Measurements from ENCODE around the gene MTCH1.
"Not testable (repeated sequence)": the region's sequence is repeated elsewhere in the genome, so short reads cannot be mapped to it uniquely, and the experiment has no call there.

Gene MTCH1

DNA sequence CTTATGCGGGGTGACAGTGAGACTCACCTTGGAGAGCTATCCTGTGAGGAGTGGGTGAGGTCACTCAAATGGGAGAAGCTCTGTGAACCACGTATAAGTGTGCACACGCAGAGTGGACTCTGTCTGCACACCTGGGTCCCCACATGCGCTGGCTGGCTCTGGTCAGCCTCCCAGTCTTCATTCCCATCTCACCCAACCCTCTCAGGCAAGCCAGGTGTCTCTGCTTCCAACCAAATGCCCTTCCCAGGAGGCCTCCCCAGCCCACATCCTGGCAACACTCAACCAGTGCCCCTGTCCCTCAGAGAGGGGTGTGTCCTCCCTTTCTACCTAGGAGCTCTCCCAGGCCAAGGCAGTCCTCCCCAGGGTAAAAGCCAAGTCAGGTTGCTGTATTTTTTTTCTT, 39.5 kb downstream of the MTCH1 start:
- DNase-seq, result no peak

DNA sequence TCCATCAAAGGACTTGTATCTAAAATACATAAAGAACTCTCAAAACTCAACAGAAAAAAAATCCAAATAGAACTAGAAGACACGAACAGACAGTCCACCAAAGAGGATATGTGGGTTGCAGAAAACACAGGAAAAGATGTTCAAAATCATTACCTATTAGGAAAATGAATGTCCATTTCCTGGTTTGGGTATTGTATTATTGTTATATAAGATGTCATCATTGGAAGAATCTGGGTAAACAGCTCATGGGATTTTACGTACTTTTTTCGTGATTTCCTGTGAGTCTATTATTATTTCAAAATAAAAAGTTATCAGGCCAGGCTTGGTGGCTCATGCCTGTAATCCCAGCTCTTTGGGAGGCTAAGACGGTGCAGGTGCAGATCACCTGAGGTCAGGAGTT, 40.7 kb downstream of the MTCH1 start:
- DNase-seq, result no peak

DNA sequence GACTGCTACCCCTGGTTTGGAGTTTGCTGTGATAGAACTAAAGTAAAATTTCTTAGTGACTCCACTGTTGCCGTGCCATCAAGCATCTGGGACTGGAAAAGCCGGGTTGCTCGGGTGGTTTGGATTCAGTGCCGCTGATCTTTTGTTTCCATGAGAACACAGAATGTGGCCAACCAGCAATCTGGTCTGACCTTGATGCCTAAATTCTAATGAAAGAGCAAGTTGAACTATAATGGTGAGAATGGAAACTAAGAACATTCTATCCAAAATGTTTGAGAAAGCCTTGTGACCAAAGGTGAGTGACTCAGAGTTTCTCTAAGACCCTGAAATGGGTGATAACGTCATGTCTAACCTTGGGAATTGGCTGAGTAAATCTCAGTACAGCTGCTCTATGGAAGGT, 41.3 kb downstream of the MTCH1 start:
- DNase-seq, result no peak

DNA sequence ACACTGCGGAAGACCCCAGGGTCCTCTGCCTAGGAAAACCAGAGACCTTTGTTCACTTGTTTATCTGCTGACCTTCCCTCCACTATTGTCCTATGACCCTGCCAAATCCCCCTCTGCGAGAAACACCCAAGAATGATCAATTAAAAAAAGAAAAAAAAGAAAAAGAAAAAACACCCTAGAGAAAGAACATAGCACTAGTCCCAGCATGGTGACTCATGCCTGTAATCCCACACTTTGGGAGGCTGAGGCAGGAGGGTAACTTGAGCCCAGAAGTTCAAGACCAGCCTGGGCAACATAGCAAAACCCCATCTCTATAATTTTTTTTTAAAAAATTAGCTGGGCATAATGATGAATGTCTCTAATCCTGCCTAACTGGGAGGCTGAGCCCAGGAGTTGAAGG, 43.7 kb downstream of the MTCH1 start:
- DNase-seq, result not testable (repeated sequence)

DNA sequence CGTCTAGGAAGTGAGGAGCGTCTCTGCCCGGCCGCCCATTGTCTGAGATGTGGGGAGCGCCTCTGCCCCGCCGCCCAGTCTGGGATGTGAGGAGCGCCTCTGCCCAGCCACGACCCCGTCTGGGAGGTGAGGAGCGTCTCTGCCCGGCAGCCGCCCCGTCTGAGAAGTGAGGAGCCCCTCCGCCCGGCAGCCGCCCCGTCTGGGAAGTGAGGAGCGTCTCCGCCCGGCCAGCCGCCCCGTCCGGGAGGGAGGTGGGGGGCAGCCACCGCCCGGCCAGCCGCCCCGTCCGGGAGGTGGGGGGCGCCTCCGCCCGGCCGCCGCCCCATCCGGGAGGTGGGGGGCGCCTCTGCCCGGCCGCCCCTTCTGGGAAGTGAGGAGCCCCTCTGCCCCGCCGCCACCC, 44.4 kb downstream of the MTCH1 start:
- not testable (repeated sequence) for DNase-seq

DNA sequence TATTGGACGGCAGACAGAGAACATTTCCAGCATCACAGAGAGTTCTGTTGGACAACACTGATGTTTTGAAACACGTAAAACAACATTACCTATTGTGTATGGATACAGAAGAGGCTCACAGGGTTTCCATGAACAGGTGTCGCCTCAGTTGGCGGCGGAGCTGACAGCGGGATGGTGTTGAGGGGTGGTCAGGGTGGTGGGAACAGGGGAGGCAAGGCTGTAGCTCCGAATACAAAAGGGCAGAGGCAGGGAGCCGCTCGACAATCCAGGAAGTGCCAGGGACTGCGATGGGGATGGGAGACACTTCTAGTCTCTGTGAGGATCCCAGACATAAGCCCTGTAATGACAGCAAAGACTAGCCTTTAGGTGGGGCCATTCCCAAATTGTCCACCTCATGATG, 46.0 kb downstream of the MTCH1 start:
- DNase-seq, result no peak

DNA sequence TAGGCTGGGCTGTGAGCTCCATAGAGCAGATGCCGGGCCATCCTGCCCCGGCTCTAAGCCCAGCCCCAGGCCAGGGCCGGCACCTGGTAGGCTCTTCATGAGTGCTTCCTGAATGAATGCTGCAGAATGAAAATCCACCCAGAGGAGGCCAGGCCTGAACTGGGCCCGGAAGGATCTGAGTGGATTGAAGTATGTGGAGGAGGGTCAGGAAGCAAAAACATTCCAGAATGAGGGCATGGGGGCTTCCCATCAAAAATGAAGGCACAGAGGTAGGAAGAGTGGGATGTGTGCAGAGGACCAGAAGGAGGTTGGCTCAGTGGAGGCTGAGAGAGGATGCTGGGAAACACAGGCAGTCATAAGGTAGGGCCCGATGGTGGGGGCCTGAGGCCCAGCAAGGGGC, 47.0 kb downstream of the MTCH1 start:
- DNase-seq, result not testable (repeated sequence)

DNA sequence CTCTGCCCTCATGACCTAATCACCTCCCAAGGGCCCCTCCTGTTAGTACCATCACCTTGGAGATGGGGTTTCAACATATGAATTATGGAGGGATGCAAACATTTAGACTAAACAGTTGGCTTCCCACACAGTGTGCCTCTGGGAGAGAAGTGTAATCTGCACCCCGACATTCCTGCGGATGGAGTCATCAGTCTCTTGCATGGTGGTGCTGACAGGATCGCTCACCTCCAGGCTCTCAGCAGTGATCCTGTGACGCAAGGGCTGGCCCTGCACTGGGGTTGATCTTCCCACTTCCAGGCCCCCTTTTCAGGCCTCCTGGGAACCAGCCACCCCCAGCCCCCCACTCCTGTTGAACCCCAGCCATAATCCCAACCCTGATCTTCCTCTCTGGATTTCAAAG, 47.5 kb downstream of the MTCH1 start:
- DNase-seq, result no peak

DNA sequence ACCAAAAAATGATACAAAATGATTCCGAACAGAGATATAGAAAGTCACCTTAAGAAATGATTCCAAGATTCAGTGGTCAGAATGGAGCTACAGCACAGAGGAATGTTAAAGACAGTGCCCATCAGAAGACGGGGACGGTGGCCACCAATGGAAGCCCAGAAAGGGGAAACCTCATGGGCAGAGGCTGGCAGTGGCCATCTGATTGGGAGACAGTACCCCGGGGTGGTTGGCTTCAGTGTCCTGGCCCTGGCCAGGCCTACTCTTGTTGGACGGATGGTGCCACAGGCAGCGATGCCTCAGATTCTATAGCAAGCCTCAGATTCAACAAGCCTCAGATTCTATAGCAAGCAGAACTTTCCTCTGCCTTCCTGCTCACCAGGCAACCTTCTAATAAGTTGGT, 48.1 kb downstream of the MTCH1 start:
- no peak for DNase-seq

DNA sequence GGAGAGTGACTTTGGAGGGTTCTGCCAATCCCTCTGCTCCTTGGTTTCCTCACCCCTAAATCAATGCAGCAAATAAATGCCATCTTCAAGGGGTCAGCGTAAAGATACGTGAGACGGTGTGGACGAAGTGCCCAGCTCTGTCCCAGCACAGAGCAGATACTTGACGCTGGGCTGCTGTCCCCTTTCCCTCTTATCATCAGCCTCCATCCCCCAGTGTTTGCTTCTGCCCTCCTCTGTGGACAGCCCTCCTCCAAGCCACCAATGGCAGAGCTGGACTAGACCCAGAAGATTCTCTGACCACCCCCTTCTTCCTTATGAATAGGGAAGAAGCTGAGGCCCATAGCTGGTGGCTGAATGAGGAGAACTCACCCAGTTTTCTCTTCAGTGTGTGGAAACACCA, 49.2 kb downstream of the MTCH1 start:
- DNase-seq, result no peak

DNA sequence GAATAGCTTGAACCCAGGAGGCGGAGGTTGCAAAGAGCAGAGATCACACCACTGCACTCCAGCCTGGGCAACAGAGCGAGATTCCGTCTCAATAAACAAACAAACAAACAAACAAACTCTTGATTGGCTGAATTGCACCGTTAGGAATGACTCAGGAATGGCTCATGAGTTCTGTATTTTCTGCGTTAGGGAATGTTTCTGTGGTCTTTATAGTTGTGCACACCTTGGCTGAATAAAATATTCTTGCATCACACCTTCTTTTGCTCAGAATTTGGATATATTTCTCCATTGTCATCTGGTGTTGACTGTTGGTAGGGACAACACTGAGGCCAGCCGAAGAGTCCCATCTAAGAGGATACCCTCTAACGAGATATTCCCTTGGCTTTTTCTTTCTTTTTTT, 51.1 kb downstream of the MTCH1 start:
- DNase-seq, result no peak

DNA sequence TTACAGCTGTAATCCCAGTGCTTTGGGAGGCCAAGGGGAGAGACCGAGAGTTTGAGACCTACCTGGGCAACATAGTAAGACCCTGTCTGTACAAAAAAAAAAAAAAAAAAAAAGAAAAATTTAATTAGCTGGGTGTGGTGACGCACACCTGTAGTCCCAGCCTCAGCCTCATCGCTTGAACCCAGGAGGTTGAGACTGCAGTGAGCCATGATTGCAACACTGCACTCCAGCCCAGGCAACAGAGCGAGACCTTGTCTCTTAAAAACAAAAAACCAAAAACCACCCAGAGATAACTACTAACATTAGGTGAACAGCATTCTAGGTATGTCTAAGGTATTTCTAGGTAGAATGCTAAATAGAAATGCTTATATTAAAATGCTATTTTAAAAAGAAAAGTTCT, 52.5 kb downstream of the MTCH1 start:
- DNase-seq, result no peak

DNA sequence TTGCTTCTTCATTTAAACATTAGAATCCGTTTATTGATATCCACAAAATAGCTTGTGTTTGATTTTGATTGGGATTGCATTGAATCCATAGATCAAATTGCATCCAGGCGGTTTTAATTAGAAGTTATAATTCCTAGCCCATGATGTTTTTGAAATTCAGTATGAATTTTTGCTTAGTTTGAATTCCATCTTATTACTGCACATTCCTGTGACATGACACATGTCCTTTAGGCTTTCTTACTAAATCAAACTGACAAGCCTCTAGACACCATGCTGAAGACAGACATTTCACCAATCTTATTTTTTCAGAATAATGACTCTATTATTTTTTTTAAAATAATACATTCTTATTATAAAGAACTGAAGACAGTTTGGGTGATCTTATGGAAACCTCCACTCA, 52.9 kb downstream of the MTCH1 start:
- DNase-seq, result no peak

DNA sequence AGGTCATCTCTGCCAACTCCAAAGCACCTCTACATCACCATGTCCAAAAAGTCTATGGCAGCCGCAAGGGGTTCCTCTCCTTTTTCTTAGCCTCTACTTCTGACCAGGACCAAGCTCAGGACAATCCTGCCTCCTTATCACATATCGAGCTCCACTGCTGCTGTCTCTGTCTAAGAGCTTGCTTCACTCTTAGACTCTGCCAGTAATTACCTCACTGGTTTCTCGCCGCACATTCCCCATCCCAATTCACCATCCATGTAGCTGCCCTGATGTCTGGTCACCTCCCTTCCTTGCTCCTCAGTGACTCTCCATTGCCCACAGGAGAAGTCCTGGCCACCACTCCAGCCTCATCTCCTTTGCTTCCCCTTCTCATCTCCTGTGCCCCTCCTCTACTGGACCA, 55.5 kb downstream of the MTCH1 start:
- DNase-seq, result no peak

DNA sequence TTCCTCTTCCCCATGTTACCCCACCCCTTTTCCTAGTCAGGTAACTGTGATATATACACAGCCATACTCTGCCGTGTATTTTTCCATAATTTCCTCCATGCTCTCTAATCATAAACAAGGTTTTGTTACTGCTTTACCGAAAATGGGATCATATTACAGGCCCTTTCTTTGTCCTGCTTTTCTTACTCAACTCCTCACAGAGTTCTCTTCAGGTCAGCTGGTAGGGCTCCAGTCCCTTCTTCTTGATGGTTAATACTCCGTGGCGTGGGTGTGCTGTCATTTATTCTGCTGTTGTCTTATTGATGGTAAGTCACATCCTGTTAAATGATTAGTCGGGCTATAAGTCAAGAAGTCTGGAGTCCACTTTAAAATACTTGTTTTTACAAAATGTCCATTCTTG, 56.4 kb downstream of the MTCH1 start:
- DNase-seq, result no peak

DNA sequence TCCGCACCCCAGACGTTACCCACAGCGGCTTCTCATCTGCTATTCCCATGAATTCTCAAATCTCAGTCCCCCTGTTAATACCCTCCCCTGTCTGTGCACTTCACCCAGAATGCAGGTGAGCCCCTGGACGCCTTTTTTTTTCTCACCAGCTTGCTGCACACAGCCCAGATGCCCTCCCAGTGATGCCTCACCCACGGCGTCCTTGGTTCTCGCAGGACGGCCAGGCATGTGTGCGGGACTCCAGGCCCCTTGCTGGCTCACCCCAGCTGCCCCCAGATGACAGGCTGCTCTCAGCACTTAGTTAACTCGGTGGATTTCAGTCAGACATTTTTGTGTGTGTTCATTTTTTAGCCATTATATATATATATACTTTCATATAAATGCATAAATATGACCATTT, 56.8 kb downstream of the MTCH1 start:
- no peak for DNase-seq

DNA sequence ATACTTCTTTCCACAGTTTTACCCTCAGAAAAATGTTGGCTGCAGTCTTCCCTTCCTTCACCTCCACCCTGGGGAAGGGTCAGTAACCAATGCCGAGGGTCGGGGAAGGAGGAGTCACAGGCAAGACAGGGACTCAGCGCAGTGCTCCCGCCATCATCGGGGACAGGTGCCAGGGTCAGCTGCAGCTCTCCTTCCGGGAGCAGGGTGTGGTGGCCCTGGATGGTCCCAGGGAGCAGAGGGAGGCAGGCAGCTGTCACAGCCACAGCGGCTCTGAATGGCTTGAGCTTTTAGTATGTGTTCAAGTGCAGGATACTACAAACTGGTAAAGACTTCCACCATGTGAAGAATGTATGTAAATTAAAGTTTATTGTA, 57.5 kb downstream of the MTCH1 start:
- DNase-seq, result no peak

DNA sequence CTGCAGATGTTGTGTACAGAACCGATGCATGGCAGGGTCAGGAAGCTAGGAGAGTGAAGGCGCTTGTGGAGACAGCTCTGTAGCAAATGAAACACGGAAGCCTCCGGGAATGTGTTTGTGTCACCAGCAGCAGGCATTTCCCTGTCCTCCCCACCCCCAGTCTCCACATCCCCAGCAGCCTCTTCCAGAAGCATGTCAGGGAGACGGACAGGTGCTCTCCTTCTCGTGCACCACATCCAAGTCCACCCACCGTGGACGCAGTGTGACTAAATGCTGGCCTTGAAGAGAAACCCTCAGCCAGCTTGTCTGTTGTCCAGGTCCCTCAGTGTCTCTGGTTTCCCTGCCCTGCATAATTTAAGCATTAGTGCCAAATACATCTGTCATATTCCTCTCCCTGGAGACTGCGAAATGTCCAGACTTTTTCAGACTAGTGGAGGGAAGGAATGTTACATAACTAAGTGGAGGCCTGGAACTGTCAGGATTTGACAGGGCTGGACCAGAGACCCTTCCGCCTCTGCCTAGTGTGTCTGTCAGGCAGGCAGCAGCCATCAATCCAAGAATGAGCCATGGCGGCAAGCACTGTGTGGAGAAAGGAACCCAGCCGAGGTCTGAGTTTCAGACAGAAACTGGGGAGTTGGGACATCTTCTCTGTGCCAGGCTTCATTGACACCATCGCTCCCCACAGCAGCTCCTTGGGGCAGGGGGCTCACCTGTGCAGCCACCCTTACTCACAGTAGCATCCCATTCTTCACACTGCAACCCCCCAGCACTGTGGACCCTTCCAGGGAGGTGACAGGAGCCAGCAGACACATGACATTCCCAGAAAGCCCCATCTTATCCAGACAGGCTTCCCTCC, 58.1 kb downstream of the MTCH1 start:
- DNase-seq, result no peak

DNA sequence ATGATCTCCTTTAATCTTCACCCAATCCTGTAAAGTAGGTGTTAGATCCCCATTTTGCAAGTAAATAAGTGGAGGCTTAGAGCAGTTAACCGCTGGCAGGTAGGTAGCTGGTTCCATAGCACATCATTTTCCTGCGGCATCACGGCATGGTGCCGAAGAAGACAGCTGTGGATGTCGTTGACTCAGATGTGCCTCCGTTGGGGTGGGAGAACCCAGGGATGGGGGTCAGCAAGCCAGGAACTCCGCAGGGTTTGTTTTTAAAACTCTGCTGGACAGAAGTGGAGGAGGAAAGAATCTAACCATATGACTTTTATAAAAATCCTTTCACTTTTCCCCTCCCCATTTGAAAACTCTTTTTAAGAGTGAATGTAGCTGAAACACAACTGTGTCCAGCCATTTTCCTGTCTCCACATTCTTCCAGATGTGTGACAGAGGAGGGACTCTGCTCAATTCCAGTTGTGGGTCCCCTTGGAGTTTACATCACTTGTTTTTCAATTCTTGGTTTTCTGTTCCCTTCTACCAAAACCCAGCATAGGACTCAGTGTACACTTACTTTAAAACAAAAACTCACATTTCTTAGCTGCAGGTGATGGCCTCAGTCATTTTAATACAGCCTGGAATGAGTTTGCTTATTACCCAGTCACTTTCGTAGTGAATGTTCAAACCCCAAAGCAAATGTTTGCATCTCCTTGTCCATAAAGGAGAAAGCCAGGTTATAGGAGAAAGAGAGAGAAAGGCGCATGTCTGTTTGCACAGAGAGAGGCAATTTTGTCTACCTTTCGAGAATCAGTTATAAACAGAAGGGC, 59.1 kb downstream of the MTCH1 start:
- DNase-seq, result no peak

DNA sequence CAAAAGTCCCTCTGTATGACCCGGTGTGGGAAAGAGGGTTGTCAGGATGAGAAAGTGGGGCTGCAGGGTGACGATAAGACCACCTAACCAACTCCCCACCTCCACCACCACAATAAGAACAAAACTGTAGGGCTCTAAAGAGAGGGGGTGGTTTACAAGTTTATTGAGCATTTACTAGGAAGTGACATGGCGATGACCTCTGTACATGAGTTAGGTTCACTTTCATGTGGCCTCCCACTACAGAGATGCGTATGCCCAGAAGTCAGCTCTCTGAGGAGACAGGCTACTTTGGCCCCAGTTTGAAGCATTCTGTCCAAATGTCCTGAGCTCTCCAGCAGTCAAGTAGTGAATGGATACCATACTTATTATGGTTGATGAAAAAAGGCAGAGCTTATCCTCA, 60.2 kb downstream of the MTCH1 start:
- no peak for DNase-seq

DNA sequence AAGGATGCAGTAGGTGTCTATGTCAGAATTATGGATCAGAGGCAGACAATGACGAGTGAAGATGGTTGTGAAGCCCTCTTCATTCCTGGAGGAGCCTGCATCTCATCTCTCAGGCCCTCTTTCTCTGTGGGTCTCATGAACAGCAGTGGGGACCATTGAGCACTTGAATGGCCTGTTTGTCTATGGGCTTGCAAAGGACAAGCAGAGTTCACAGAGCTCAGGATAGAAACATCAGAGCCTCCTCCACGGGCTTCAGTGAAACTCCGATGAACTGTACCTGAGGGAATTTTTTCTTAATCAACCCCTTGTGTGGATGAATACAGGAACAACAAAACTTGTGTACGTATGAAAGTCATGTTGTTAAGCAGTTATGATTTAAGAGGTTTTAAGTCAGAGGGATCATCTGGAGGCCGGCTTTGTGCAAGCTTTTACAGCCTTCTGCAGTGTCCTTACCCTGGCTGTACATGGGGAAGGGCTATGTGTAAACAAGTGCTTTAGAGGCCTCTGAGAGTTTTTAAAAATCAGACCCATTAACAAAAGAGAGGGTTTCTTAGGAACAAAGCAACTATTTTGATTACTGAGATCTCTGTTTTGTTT, 61.1 kb downstream of the MTCH1 start:
- DNase-seq, result no peak

DNA sequence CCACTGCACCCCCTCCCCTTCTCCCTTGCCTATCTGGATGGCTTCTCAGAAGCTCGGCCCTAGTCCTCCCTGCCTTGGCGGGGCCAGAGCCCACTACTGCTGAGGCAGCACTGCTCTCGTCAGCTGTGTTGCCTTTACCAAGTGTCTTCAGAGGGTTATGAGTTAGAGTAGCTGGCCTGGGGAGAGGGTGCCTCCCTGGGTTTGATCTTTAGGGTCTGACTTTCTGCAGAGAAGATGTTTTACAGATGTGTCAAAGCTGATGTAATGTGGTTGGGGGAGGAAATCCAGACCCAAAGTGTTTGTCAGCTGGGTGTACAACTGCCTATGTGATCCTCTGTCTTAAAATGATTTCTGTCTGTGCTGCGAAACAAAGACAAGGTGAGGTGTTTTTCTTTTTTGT, 61.9 kb downstream of the MTCH1 start:
- no peak for DNase-seq

DNA sequence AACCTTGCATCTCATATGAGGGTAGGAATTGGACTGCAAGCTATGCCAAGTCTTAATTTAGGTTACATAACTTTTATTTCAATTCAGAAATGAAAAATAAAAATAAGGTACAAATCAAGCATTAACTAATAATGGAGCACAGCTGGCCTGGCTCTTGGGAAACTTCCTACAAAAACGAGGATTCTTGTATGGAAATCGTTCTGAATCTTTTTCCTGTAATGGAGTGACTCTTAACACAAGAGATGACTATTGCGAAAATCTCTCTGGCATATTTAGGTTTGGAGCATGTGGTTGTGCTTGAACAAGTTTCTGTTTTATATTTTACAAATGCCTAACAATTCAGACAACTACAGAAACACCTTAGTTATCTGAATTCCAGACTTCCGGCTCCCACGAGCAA, 65.5 kb downstream of the MTCH1 start:
- no peak for DNase-seq

DNA sequence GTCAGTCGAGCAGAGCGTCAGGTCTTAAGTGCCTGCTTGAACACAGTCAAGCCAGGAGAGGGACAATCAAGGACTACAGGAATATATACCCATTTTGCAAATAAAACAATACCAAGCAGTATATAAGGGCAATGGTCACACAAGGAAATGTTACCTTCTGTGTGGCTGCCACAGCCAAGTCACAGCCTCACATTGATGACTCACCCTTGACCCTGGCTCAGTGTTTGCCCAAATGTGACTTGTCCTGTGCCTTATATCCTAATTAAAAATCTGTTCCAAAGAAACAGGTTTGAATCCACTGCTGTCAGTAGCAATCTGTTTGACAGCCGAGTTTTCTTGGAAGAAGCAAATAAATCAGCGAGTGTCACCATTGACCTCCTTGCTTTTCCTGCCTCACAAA, 65.9 kb downstream of the MTCH1 start:
- DNase-seq, result no peak
